ENCODE results near the gene IQCK. TPM values are rescaled to one million over a fixed set of nuclear protein-coding genes. Genes with fewer than 3 reads are reported as not detected.

The IQCK gene
- total RNA-seq, 2 donors from 2014 or later, result 17.5 to 18.1 TPM

- peak overlapping the region; percentile 88 for H3K4me3 ChIP-seq
- TF ChIP-seq, protein P1, sequence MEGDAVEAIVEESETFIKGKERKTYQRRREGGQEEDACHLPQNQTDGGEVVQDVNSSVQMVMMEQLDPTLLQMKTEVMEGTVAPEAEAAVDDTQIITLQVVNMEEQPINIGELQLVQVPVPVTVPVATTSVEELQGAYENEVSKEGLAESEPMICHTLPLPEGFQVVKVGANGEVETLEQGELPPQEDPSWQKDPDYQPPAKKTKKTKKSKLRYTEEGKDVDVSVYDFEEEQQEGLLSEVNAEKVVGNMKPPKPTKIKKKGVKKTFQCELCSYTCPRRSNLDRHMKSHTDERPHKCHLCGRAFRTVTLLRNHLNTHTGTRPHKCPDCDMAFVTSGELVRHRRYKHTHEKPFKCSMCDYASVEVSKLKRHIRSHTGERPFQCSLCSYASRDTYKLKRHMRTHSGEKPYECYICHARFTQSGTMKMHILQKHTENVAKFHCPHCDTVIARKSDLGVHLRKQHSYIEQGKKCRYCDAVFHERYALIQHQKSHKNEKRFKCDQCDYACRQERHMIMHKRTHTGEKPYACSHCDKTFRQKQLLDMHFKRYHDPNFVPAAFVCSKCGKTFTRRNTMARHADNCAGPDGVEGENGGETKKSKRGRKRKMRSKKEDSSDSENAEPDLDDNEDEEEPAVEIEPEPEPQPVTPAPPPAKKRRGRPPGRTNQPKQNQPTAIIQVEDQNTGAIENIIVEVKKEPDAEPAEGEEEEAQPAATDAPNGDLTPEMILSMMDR (IDR thresholded peaks at IDR 0.05), result no peak
- no peak for DNase-seq (ENCODE audit: low spot score)
- no peak for ATAC-seq (ENCODE audit: insufficient number of reproducible peaks, low FRiP score, low read depth)
- H3K36me3 ChIP-seq, result no peaks in the 10 kb centered on the region
- H3K27me3 ChIP-seq (replicated peaks; ENCODE audit: insufficient read depth), result no peaks in the 10 kb centered on the region
- no peak overlapping the region for H3K27ac ChIP-seq
- H3K9me3 ChIP-seq, result no peaks in the 10 kb centered on the region
- peaks cover 10 to 24% of the 10 kb centered on the region in 2 donors for H3K4me1 ChIP-seq (ENCODE audit: control insufficient read depth in 1 of 2, low read depth in 2 of 2)
Measured at GRCh38 chr16:19885451-19886072, 167.5 kb downstream of the IQCK start.

DNA sequence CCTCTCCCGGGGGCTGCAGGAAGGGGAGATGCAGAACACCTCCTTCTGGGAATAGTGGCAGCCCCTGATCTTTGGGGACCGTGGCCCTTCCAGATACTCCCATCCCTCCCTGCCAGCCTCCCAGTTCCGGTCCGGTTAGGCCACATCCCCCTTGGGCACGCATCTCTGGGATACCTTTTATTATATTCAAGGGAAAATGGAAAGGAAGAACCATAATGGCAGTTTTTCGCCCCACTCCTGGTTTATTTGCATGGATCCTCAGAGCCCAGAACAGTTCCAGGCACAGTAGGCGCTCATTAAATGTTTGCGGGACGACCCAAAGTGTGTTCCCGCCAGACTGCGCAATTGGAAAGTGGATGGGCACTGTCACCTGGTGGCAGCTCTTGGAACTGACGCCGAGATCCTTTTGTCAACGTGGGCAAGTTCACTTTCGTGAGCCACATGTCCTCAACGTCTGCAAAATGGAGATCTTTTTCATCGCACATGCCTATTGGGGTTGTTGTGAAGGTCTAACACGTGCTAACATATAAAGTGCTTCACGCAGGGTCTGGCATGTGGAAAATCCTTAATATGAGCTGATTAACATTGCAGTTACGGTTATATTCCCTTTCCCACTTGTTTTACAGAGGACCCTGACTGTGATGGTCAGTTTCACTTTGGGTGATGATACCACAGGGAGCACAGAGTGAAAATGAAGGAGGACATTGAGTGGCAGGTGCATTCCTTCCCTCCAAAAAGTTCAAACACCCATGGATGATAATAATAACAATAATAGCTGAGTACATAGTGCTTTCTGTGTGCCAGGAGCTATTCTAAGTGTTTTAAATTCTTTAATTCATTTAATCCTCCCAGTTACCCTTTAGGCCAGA lies 168.2 kb downstream of the IQCK start:
- Histone ChIP-seq H3K9me3 (no peaks in the 10 kb centered on the region), H3K27me3 (replicated peaks; ENCODE audit: insufficient read depth) (no peaks in the 10 kb centered on the region), H3K27ac (no peak overlapping the region), H3K4me1 (ENCODE audit: control insufficient read depth in 1 of 2, low read depth in 2 of 2) (peaks cover 10 to 24% of the 10 kb centered on the region in 2 donors), H3K4me3 (peak overlapping the region; percentile 88), H3K36me3 (no peaks in the 10 kb centered on the region)
- ATAC-seq (ENCODE audit: insufficient number of reproducible peaks, low FRiP score, low read depth) (peak; percentile 41), DNase-seq (ENCODE audit: low spot score) (peak; percentile 46)
- TF ChIP-seq, protein P1 (IDR thresholded peaks at IDR 0.05), result peak; percentile 100

DNA sequence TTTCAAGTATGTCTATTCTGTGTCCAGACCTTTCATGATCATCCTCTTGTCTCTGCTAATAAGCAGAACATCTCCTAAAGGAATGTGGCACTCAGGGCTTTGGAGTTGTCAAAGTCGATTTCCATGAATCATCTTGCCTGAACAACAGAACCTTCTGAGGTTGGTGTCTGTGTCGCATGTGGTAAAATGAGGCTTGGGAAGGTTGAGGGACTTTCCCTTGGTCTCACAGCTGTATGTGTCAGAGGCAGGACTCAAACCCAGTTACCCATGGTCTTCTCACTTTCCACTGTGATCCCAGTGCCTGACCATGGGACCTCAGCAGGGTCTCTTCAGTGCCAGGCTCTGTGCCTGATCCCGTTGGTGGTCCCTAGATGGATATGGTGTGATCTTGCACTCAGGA lies 170.8 kb downstream of the IQCK start:
- Histone ChIP-seq H3K27me3 (replicated peaks; ENCODE audit: insufficient read depth) (no peaks in the 10 kb centered on the region), H3K4me1 (ENCODE audit: control insufficient read depth in 1 of 2, low read depth in 2 of 2) (peaks cover 5 to 12% of the 10 kb centered on the region in 2 donors), H3K36me3 (no peaks in the 10 kb centered on the region), H3K4me3 (no peak overlapping the region), H3K9me3 (no peaks in the 10 kb centered on the region), H3K27ac (no peak overlapping the region)
- no peak for DNase-seq (ENCODE audit: low spot score)
- no peak for ATAC-seq (ENCODE audit: insufficient number of reproducible peaks, low FRiP score, low read depth)
- TF ChIP-seq, protein P1 (IDR thresholded peaks at IDR 0.05), result no peak

- peaks cover 0 to 2% of the 10 kb centered on the region in 2 donors for H3K4me1 ChIP-seq (ENCODE audit: control insufficient read depth in 1 of 2, low read depth in 2 of 2)
- no peaks in the 10 kb centered on the region for H3K36me3 ChIP-seq
Measured at GRCh38 chr16:19890901-19891300, 172.8 kb downstream of the IQCK start.

DNA sequence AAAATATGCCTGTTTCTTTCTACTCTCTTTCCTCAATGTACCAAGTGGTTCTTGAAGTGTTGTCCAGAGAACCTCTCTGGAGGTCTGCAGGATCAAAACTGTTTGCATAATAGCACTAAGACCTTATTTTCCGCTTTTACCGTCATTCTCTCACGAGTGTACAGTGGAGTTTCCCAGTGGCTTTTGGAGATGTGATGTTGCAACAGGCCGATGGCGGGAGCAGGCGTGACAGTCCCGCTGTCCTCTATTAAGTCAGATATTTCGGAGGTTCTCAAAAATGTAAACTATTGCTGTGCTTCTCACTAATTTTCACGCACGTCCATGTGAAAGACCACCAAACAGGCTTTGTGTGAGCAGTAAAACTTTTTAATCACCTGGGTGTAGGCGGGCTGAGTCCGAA lies 174.8 kb downstream of the IQCK start:
- TF ChIP-seq, protein P1 (IDR thresholded peaks at IDR 0.05), result no peak
- H3K9me3 ChIP-seq, result no peaks in the 10 kb centered on the region
- H3K27me3 ChIP-seq (replicated peaks; ENCODE audit: insufficient read depth), result no peaks in the 10 kb centered on the region
- DNase-seq (ENCODE audit: low spot score) (no peak), ATAC-seq (ENCODE audit: insufficient number of reproducible peaks, low FRiP score, low read depth) (no peak)
- H3K36me3 ChIP-seq, result no peaks in the 10 kb centered on the region
- no peaks in the 10 kb centered on the region for H3K4me1 ChIP-seq (ENCODE audit: control insufficient read depth in 1 of 2, low read depth in 2 of 2)
- no peak overlapping the region for H3K4me3 ChIP-seq
- no peak overlapping the region for H3K27ac ChIP-seq

More at GRCh38 chr16:19890901-19891300, 172.8 kb downstream of the IQCK start:
- ATAC-seq (ENCODE audit: insufficient number of reproducible peaks, low FRiP score, low read depth) (no peak), DNase-seq (ENCODE audit: low spot score) (no peak)
- TF ChIP-seq, protein P1 (IDR thresholded peaks at IDR 0.05), result no peak
- H3K9me3 ChIP-seq, result no peaks in the 10 kb centered on the region
- H3K27ac ChIP-seq, result no peak overlapping the region
- H3K4me3 ChIP-seq, result no peak overlapping the region
- no peaks in the 10 kb centered on the region for H3K27me3 ChIP-seq (replicated peaks; ENCODE audit: insufficient read depth)
